GM12878 (cell line): Measurements from ENCODE around the gene FBN2. TPM values are rescaled to one million over a fixed set of nuclear protein-coding genes. Genes with fewer than 3 reads are reported as not detected.

ENCODE experiments used
- ATAC-seq: fragments of 200-7000 bp; cut with Tn5 transposase; 3 replicates; pipeline ENCODE4 v1.9.1; 2020; ENCODE audit warnings: mild to moderate bottlenecking, moderate library complexity
- BruUV-seq: library from RNA; stranded (reverse); fragments of 400-500 nt; replicated peaks from 2 replicates; lab custom pipeline; 2021; lab: Mats Ljungman, UMichigan
- CTCF ChIA-PET: fragments of 300-600 bp; sonication (Branson Sonifier 250); formaldehyde crosslinking; extraction: SDS; loops from one replicate; lab custom pipeline; 2021; ENCODE audit warnings: inconsistent platforms; lab: Yijun Ruan, JAX
- POLR2A ChIA-PET: fragments of 350-600 bp; formaldehyde crosslinking; extraction: SDS; loops from one replicate; lab custom pipeline; 2021; ENCODE audit warnings: inconsistent platforms; lab: Charles Lee
- RAD21 ChIA-PET: fragments of 300-600 bp; sonication (Branson Sonifier 250); formaldehyde crosslinking; loops from one replicate; lab custom pipeline; 2023; ENCODE audit warnings: antibody characterized with exemption; ENCODE audit not compliant: unreplicated experiment; lab: Charles Lee
- SMC1A ChIA-PET: fragments of 300-600 bp; sonication (Branson Sonifier 250); formaldehyde crosslinking; loops from one replicate; lab custom pipeline; 2023; ENCODE audit not compliant: unreplicated experiment, uncharacterized antibody; lab: Charles Lee
- DNase-seq: peaks from one replicate; pipeline ENCODE4 v3.0.0-alpha.2; 2011; ENCODE audit warnings: low read depth, low spot score
- FAIRE-seq: peaks from 3 replicates; lab custom pipeline; 2011; peaks lifted over from hg19 to GRCh38; lab: Jason Lieb, UNC
- H2AFZ ChIP-seq: 2 replicates; pipeline ENCODE4 v1.6.0; 2011; ENCODE audit warnings: low read depth, low read length, control low read depth; ENCODE audit not compliant: control insufficient read depth
- H3K27ac ChIP-seq: 2 replicates; pipeline ENCODE4 v1.5.1; 2011; ENCODE audit warnings: control low read depth; ENCODE audit not compliant: control insufficient read depth, insufficient read depth
- H3K27me3 ChIP-seq, 2 experiments: replicated peaks in 1 of 2; 2 replicates each; pipeline versions ENCODE4 v1.6.0 to v1.6.1; 2011; ENCODE audit warnings: low read length in 1 of 2; ENCODE audit not compliant: control insufficient read depth in 2 of 2, insufficient read depth in 2 of 2
- H3K36me3 ChIP-seq, 2 experiments: 2 replicates each; pipeline ENCODE4 v1.5.1; 2011; ENCODE audit warnings: low read length in 1 of 2; ENCODE audit not compliant: control insufficient read depth in 2 of 2, insufficient read depth in 2 of 2
- H3K4me1 ChIP-seq: 2 replicates; pipeline ENCODE4 v1.6.1; 2011; ENCODE audit warnings: mild to moderate bottlenecking, low read length, moderate library complexity, mixed read lengths; ENCODE audit not compliant: control insufficient read depth, insufficient read depth
- H3K4me2 ChIP-seq: 2 replicates; pipeline ENCODE4 v1.6.0; 2011; ENCODE audit warnings: control low read depth; ENCODE audit not compliant: control insufficient read depth, insufficient read depth
- H3K4me3 ChIP-seq: fragments of 200-600 bp; sonication (generic); 2 replicates; pipeline ENCODE4 v1.5.1; 2016
- H3K79me2 ChIP-seq: 2 replicates; pipeline ENCODE4 v1.6.0; 2011; ENCODE audit warnings: low read length; ENCODE audit not compliant: control insufficient read depth, insufficient read depth
- H3K9ac ChIP-seq: 2 replicates; pipeline ENCODE4 v1.8.0; 2011; ENCODE audit warnings: low read length, control low read depth, mixed read lengths; ENCODE audit not compliant: control insufficient read depth, insufficient read depth
- H3K9me3 ChIP-seq: replicated peaks from 3 replicates; pipeline ENCODE4 v1.5.1; 2011; ENCODE audit warnings: mild to moderate bottlenecking, low read length; ENCODE audit not compliant: control insufficient read depth, insufficient read depth
- H4K20me1 ChIP-seq: 2 replicates; pipeline ENCODE4 v1.6.0; 2011; ENCODE audit not compliant: control insufficient read depth, insufficient read depth
- BCL11A ChIP-seq: IDR thresholded peaks from 2 replicates; pipeline ENCODE4 v1.6.1; 2011; ENCODE audit warnings: low read depth, low read length
- BHLHE40 ChIP-seq, 2 experiments: fragments of 450-650 bp in 1 of 2; IDR thresholded peaks; 2 replicates each; pipeline ENCODE4 v1.6.1; 2011 to 2017; ENCODE audit warnings: low read depth in 2 of 2, borderline replicate concordance in 1 of 2, improper control_type of control experiment in 1 of 2, low read length in 1 of 2, mild to moderate bottlenecking in 1 of 2
- BMI1 ChIP-seq: fragments of 450-650 bp; IDR thresholded peaks from 2 replicates; pipeline ENCODE4 v1.6.1; 2016; ENCODE audit warnings: mild to moderate bottlenecking, moderate library complexity, borderline replicate concordance
- DPF2 ChIP-seq: fragments of 450-650 bp; IDR thresholded peaks from 2 replicates; pipeline ENCODE4 v1.6.1; 2017; ENCODE audit warnings: mild to moderate bottlenecking
- ESRRA ChIP-seq: IDR thresholded peaks from 2 replicates; pipeline ENCODE4 v1.6.1; 2012; ENCODE audit warnings: mild to moderate bottlenecking, low read length, improper control_type of control experiment
- IKZF1 ChIP-seq: fragments of 450-650 bp; conservative IDR thresholded peaks from 2 replicates; pipeline ENCODE4 v1.6.1; 2017; ENCODE audit warnings: antibody characterized with exemption, mild to moderate bottlenecking
- IKZF2 ChIP-seq, 2 experiments: fragments of 450-650 bp; IDR thresholded peaks; 2 replicates each; pipeline ENCODE4 v1.6.1; 2017; ENCODE audit warnings: mild to moderate bottlenecking in 2 of 2, moderate library complexity in 2 of 2
- MEF2B ChIP-seq: fragments of 450-650 bp; IDR thresholded peaks from 2 replicates; pipeline ENCODE4 v1.6.1; 2018; ENCODE audit warnings: mild to moderate bottlenecking, moderate library complexity; ENCODE audit not compliant: partially characterized antibody, poor library complexity, severe bottlenecking
- MTA2 ChIP-seq: fragments of 450-650 bp; IDR thresholded peaks from 2 replicates; pipeline ENCODE4 v1.6.1; 2016; ENCODE audit warnings: low read depth, mild to moderate bottlenecking, moderate library complexity
- NBN ChIP-seq: fragments of 450-650 bp; IDR thresholded peaks from 2 replicates; pipeline ENCODE4 v1.6.1; 2016
- NFIC ChIP-seq: IDR thresholded peaks from 2 replicates; pipeline ENCODE4 v1.6.1; 2012; ENCODE audit warnings: low read depth, mild to moderate bottlenecking, inconsistent platforms, low read length, moderate library complexity
- NR2C2 ChIP-seq: IDR thresholded peaks from 2 replicates; pipeline ENCODE4 v1.6.1; 2011; ENCODE audit warnings: borderline replicate concordance, low read depth; ENCODE audit not compliant: control insufficient read depth, insufficient read length
- NR2F1 ChIP-seq: fragments of 450-650 bp; conservative IDR thresholded peaks from 2 replicates; pipeline ENCODE4 v1.6.1; 2017; ENCODE audit warnings: mild to moderate bottlenecking
- RCOR1 ChIP-seq: conservative IDR thresholded peaks from 2 replicates; pipeline ENCODE4 v1.6.1; 2012; ENCODE audit warnings: low read depth, low read length, improper control_type of control experiment
- RUNX3 ChIP-seq: IDR thresholded peaks from 2 replicates; pipeline ENCODE4 v1.6.1; 2012; ENCODE audit warnings: low read length, inconsistent platforms
- TBL1XR1 ChIP-seq: IDR thresholded peaks from 2 replicates; pipeline ENCODE4 v1.6.1; 2012; ENCODE audit warnings: low read depth, low read length, improper control_type of control experiment
- TCF12 ChIP-seq: IDR thresholded peaks from 2 replicates; pipeline ENCODE4 v1.6.1; 2011; ENCODE audit warnings: low read depth, mild to moderate bottlenecking, low read length
- WGBS: methylation state at CpG from one replicate; pipeline ENCODE4 v1.1.6; 2016; ENCODE audit warnings: low lambda C conversion rate; ENCODE audit not compliant: insufficient replicate concordance, insufficient coverage; ENCODE audit errors: missing lambda C conversion rate; 5-methylcytosine and 5-hydroxymethylcytosine counted together
- in situ Hi-C: fragments of 300-500 bp; cut with MboI; formaldehyde crosslinking; loops from 9 replicates; pipeline ENCODE4 v1.14.3; 2018; ENCODE audit warnings: mixed read lengths
- intact Hi-C: fragments of 100-400 bp; cut with micrococcal nuclease; formaldehyde crosslinking; loops from one replicate; pipeline ENCODE4 v1.14.2; 2022; ENCODE audit not compliant: unreplicated experiment
- polyA plus RNA-seq, 11 experiments: library from polyadenylated mRNA; depleted of rRNA in 4 of 11; unstranded in 6 of 11; stranded (reverse) in 5 of 11; fragments of >200 nt; fragmentation: Nextera tagmentation in 4 of 11; fragmentation: Illumina TruSeq in 1 of 11; extraction: Ambion mirVana in 4 of 11; extraction: Trizol in 1 of 11; gene quantifications; 1 replicate in 1 of 11; 2 replicates in 10 of 11; pipeline versions ENCODE4 v1.2.1 to v1.2.3, GENCODE V29; 2011 to 2016; ENCODE audit warnings: inconsistent platforms in 2 of 11, missing spikeins in 2 of 11, low read depth in 1 of 11
- total RNA-seq, 4 experiments: library from RNA; depleted of rRNA in 3 of 4; stranded (reverse); fragments of >200 nt in 3 of 4; fragmentation: Illumina TruSeq in 1 of 4; extraction: Trizol in 1 of 4; gene quantifications; 2 replicates each; pipeline versions ENCODE4 v1.2.1 to v1.2.3, GENCODE V29; 2013 to 2021
- TF ChIP-seq, protein P1 (sequence below): fragments of 450-650 bp; IDR thresholded peaks from 2 replicates; pipeline ENCODE4 v1.6.1; 2017; ENCODE audit warnings: low read depth, mild to moderate bottlenecking, moderate library complexity
- TF ChIP-seq, protein P2 (sequence below): fragments of 450-650 bp; IDR thresholded peaks from 2 replicates; pipeline ENCODE4 v1.6.1; 2016; ENCODE audit warnings: mild to moderate bottlenecking
- TF ChIP-seq, protein P3 (sequence below): IDR thresholded peaks from 2 replicates; pipeline ENCODE4 v1.6.1; 2012; ENCODE audit warnings: low read length, inconsistent platforms

FBN2 gene
- total and polyA plus RNA-seq, 10 of the 15 experiments (the other 5 are each of a cell fraction or from before 2014, with no cell fraction given): 0.01 to 0.98 (median 0.10) TPM; not detected in 3

DNA sequence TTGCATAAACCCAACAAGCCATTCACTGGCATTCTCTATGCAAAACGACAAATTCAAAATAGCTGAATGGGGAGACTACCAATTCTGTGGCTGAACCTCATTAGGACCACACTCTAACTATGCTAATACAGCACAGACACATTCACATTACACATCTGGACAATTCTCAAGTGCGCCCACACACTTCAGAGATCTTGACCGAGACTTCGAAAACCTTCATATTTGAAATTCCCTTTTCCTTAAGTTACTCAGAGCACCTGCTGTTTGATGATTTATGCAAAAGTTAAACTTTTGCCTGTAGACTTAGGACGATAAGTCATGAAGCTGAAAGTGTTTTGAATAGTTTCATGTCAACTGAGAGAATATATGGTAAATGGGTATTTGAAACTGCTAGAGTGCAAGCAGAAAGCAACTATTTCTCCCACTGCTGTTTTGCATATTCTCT lies 111.9 kb downstream of the FBN2 start:
- TF ChIP-seq MTA2: peak; percentile 70; the same call in 1 of the 2 replicates
- 0 out of 2 replicates have a peak, but pooled peaks have one; percentile 30 for TF ChIP-seq TBL1XR1
- peak; percentile 48; the same call in 1 of the 2 replicates for TF ChIP-seq BCL11A
- TF ChIP-seq NFIC: peak; percentile 36; the same call in 1 of the 2 replicates
- TF ChIP-seq IKZF1: peak; percentile 70
- TF ChIP-seq IKZF2 (IDR thresholded peaks at IDR 0.05): peak; percentile 55 to 58; a peak in 2 of 4 replicates
- 0 out of 2 replicates have a peak, but pooled peaks have one; percentile 18 for TF ChIP-seq NBN
- TF ChIP-seq, protein P1, sequence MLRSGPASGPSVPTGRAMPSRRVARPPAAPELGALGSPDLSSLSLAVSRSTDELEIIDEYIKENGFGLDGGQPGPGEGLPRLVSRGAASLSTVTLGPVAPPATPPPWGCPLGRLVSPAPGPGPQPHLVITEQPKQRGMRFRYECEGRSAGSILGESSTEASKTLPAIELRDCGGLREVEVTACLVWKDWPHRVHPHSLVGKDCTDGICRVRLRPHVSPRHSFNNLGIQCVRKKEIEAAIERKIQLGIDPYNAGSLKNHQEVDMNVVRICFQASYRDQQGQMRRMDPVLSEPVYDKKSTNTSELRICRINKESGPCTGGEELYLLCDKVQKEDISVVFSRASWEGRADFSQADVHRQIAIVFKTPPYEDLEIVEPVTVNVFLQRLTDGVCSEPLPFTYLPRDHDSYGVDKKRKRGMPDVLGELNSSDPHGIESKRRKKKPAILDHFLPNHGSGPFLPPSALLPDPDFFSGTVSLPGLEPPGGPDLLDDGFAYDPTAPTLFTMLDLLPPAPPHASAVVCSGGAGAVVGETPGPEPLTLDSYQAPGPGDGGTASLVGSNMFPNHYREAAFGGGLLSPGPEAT: peak; percentile 16; the same call in 1 of the 2 replicates
- TF ChIP-seq TCF12: peak; percentile 66
- TF ChIP-seq, protein P2, sequence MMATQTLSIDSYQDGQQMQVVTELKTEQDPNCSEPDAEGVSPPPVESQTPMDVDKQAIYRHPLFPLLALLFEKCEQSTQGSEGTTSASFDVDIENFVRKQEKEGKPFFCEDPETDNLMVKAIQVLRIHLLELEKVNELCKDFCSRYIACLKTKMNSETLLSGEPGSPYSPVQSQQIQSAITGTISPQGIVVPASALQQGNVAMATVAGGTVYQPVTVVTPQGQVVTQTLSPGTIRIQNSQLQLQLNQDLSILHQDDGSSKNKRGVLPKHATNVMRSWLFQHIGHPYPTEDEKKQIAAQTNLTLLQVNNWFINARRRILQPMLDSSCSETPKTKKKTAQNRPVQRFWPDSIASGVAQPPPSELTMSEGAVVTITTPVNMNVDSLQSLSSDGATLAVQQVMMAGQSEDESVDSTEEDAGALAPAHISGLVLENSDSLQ: no peak
- TF ChIP-seq, protein P3, sequence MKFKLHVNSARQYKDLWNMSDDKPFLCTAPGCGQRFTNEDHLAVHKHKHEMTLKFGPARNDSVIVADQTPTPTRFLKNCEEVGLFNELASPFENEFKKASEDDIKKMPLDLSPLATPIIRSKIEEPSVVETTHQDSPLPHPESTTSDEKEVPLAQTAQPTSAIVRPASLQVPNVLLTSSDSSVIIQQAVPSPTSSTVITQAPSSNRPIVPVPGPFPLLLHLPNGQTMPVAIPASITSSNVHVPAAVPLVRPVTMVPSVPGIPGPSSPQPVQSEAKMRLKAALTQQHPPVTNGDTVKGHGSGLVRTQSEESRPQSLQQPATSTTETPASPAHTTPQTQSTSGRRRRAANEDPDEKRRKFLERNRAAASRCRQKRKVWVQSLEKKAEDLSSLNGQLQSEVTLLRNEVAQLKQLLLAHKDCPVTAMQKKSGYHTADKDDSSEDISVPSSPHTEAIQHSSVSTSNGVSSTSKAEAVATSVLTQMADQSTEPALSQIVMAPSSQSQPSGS: peak; percentile 72
- peak; percentile 57; the same call in 1 of the 2 replicates for TF ChIP-seq DPF2
- peak; percentile 57 for TF ChIP-seq RUNX3
- TF ChIP-seq ESRRA: no peak
- TF ChIP-seq NR2C2: no peak
- peak; percentile 16 for TF ChIP-seq MEF2B
- TF ChIP-seq NR2F1: peak; percentile 31
- TF ChIP-seq BMI1: no peak
- TF ChIP-seq RCOR1: no peak
- TF ChIP-seq BHLHE40 (IDR thresholded peaks at IDR 0.05; ENCODE audit: borderline replicate concordance in 1 of 2, low read depth in 2 of 2, low read length in 1 of 2): peak; percentile 10 to 60; a peak in 1 of 4 replicates
- Histone ChIP-seq H4K20me1 (no peaks in the 10 kb centered on the region), H2AFZ (no peak overlapping the region), H3K9ac (no peak overlapping the region), H3K79me2 (no peaks in the 10 kb centered on the region), H3K27me3 (no peaks in the 10 kb centered on the region), H3K36me3 (no peaks in the 10 kb centered on the region), H3K4me1 (no peaks in the 10 kb centered on the region), H3K27ac (no peak overlapping the region), H3K4me2 (no peak overlapping the region), H3K4me3 (no peak overlapping the region), H3K9me3 (no peaks in the 10 kb centered on the region)
- intact Hi-C loops (no loop called here), in situ Hi-C loops (no loop called here)
- peak; percentile 50 for DNase-seq
- no TSS peak for BruUV-seq
- no peak for FAIRE-seq
- SMC1A ChIA-PET: interaction anchor here (1.0 to 8.8 kb wide), 11 partner anchors 15 to 519 kb away, joined by 3 to 92 read pairs (median 4); no protein-coding TSS in a partner anchor
- CTCF ChIA-PET: interaction anchor here (1.0 to 2.5 kb wide), 6 partner anchors 16 to 211 kb away, joined by 3 to 8 read pairs (median 4); no protein-coding TSS in a partner anchor
- ATAC-seq: peak; percentile 93
- 1% methylated on average over 5 of the region's 5 CpGs for WGBS
- POLR2A ChIA-PET: interaction anchor here (1.1 to 2.6 kb wide), 2 partner anchors 14 to 17 kb away, joined by 5 to 16 read pairs; no protein-coding TSS in a partner anchor
- RAD21 ChIA-PET: interaction anchor here (1.0 to 5.1 kb wide), 5 partner anchors 17 to 551 kb away, joined by 3 to 31 read pairs (median 6); no protein-coding TSS in a partner anchor
